Renal pelvis (tissue), 3 donors: ENCODE data around the gene GPR87. TPM values are rescaled to one million over a fixed set of nuclear protein-coding genes. Genes with fewer than 3 reads are reported as not detected.

ENCODE experiments used
- polyA plus RNA-seq, 3 donors: library from polyadenylated mRNA; unstranded; fragments of 120-200 nt; gene quantifications; one replicate each; pipeline ENCODE4 v1.2.1, GENCODE V29; 2013; ENCODE audit not compliant: insufficient read length in 3 of 3

Gene GPR87
- polyA plus RNA-seq, 3 donors, result 0.17 TPM; not detected in 2

Other genes with a start within 250 kb of the GPR87 start
- 1 to 10 TPM; 2.2 to 2.7 (median 2.6) TPM for gene MED12L, start 231.2 kb downstream of the GPR87 start, polyA plus RNA-seq
- gene GPR171, start 113.6 kb downstream of the GPR87 start, polyA plus RNA-seq, result under 1 TPM in 1 of 3 donors, not detected in 2; 0.15 TPM
- under 1 TPM; 0.27 to 0.62 (median 0.60) TPM for gene P2RY14, start 38.3 kb downstream of the GPR87 start, polyA plus RNA-seq
- gene P2RY13, start 12.7 kb upstream of the GPR87 start, polyA plus RNA-seq, result 1 to 10 TPM; 1.0 to 1.3 (median 1.2) TPM
- under 1 TPM; 0.75 to 0.91 (median 0.78) TPM for gene P2RY12, start 67.9 kb upstream of the GPR87 start, polyA plus RNA-seq
- gene IGSF10, start 144.2 kb upstream of the GPR87 start, polyA plus RNA-seq, result 1 to 10 TPM; 2.3 to 2.8 (median 2.4) TPM